ENCODE measurements around the gene ELMO1. TPM values are rescaled to one million over a fixed set of nuclear protein-coding genes. Genes with fewer than 3 reads are reported as not detected.

The ELMO1 gene
- 64.9 and 67.0 TPM in 2 replicates for polyA plus RNA-seq (2013)

GRCh38 chr7:37448636-37449361, at the start of gene ELMO1:
TSS of gene ELMO1 (minus strand) at chr7:37448864. CDS start at chr7:37342690, 106,174 bp downstream.
- peak within 1 kb of the TSS; percentile 86 for H3K4me3 ChIP-seq (ENCODE audit: low read depth, low read length)
- peak within 1 kb of the TSS; percentile 52 for H4K12ac ChIP-seq (ENCODE audit: low read depth, low read length)
- no CpG with 5 or more reads among the region's 56 CpGs for WGBS (ENCODE audit: extremely low coverage, insufficient coverage, insufficient read length)
- H2AFZ ChIP-seq (ENCODE audit: insufficient read depth, low read length, poor library complexity) = peak within 1 kb of the TSS; percentile 78
- H3K14ac ChIP-seq (ENCODE audit: low read length) = peak within 1 kb of the TSS; percentile 96
- H3K4me2 ChIP-seq (ENCODE audit: low read length) = peak within 1 kb of the TSS; percentile 93
- peak within 1 kb of the TSS; percentile 93 for H4K91ac ChIP-seq (ENCODE audit: low read depth, low read length)
- H3K79me1 ChIP-seq (ENCODE audit: low read length) = peaks cover 21% of the 10 kb centered on the region
- H2BK5ac ChIP-seq (ENCODE audit: low read depth, low read length, poor library complexity) = peak within 1 kb of the TSS; percentile 85
- no peaks in the 10 kb centered on the region for H3K36me3 ChIP-seq (ENCODE audit: control insufficient read depth in 1 of 2, insufficient read depth in 2 of 2, low read length in 2 of 2)
- H2BK120ac ChIP-seq (ENCODE audit: insufficient read depth, low read length, poor library complexity) = peak within 1 kb of the TSS; percentile 98
- peak within 1 kb of the TSS; percentile 13 for H2AK5ac ChIP-seq (ENCODE audit: low read length)
- peak within 1 kb of the TSS; percentile 91 for H3K18ac ChIP-seq (ENCODE audit: low read length)
- H3K9ac ChIP-seq (ENCODE audit: low read length) = peak within 1 kb of the TSS; percentile 85
- H4K8ac ChIP-seq (ENCODE audit: low read depth, low read length) = peak within 1 kb of the TSS; percentile 95
- no peaks in the 10 kb centered on the region for H3K9me3 ChIP-seq (ENCODE audit: insufficient read depth, low read depth, low read length)
- no peaks in the 10 kb centered on the region for H3K27me3 ChIP-seq (ENCODE audit: insufficient read depth, low read length)
- H3K79me2 ChIP-seq (ENCODE audit: control insufficient read depth, insufficient read depth, low read length, poor library complexity) = peaks cover 11% of the 10 kb centered on the region
- no peak within 1 kb of the TSS for H3K23ac ChIP-seq (ENCODE audit: low read length)
- peaks cover 0 to 7% of the 10 kb centered on the region in 2 experiments for H3K4me1 ChIP-seq (ENCODE audit: control insufficient read depth in 1 of 2, insufficient read depth in 2 of 2, low read length in 2 of 2)
- peak; percentile 83 to 89 for DNase-seq
- H3K27ac ChIP-seq (ENCODE audit: low read depth, low read length) = peak within 1 kb of the TSS; percentile 95
- H3K4ac ChIP-seq (ENCODE audit: low read depth, low read length) = peak within 1 kb of the TSS; percentile 77
- peak within 1 kb of the TSS; percentile 90 for H2BK12ac ChIP-seq (ENCODE audit: low read length)

- H3K27me3 ChIP-seq (ENCODE audit: insufficient read depth, low read length) = no peaks in the 10 kb centered on the region
- H3K4me1 ChIP-seq (ENCODE audit: control insufficient read depth in 1 of 2, insufficient read depth in 2 of 2, low read length in 2 of 2) = peaks cover 3 to 9% of the 10 kb centered on the region in 2 experiments
- H2AK5ac ChIP-seq (ENCODE audit: low read length) = no peak overlapping the region
- no peak overlapping the region for H4K12ac ChIP-seq (ENCODE audit: low read depth, low read length)
- H2BK12ac ChIP-seq (ENCODE audit: low read length) = peak overlapping the region; percentile 55
- H3K9me3 ChIP-seq (ENCODE audit: insufficient read depth, low read depth, low read length) = peaks cover 1% of the 10 kb centered on the region
- H3K14ac ChIP-seq (ENCODE audit: low read length) = no peak overlapping the region
- H3K9ac ChIP-seq (ENCODE audit: low read length) = no peak overlapping the region
- H3K79me1 ChIP-seq (ENCODE audit: low read length) = peaks cover 4% of the 10 kb centered on the region
- H3K79me2 ChIP-seq (ENCODE audit: control insufficient read depth, insufficient read depth, low read length, poor library complexity) = no peaks in the 10 kb centered on the region
- no peak overlapping the region for H4K8ac ChIP-seq (ENCODE audit: low read depth, low read length)
- H2BK5ac ChIP-seq (ENCODE audit: low read depth, low read length, poor library complexity) = no peak overlapping the region
- no peak overlapping the region for H3K23ac ChIP-seq (ENCODE audit: low read length)
- H3K27ac ChIP-seq (ENCODE audit: low read depth, low read length) = no peak overlapping the region
- H3K36me3 ChIP-seq (ENCODE audit: control insufficient read depth in 1 of 2, insufficient read depth in 2 of 2, low read length in 2 of 2) = no peaks in the 10 kb centered on the region
- H4K91ac ChIP-seq (ENCODE audit: low read depth, low read length) = no peak overlapping the region
- H3K4me3 ChIP-seq (ENCODE audit: low read depth, low read length) = no peak overlapping the region
- no peak overlapping the region for H2AFZ ChIP-seq (ENCODE audit: insufficient read depth, low read length, poor library complexity)
- no peak overlapping the region for H3K4ac ChIP-seq (ENCODE audit: low read depth, low read length)
- no peak overlapping the region for H2BK120ac ChIP-seq (ENCODE audit: insufficient read depth, low read length, poor library complexity)
- no peak for DNase-seq
- no peak overlapping the region for H3K4me2 ChIP-seq (ENCODE audit: low read length)
- no peak overlapping the region for H3K18ac ChIP-seq (ENCODE audit: low read length)
- WGBS (ENCODE audit: extremely low coverage, insufficient coverage, insufficient read length) = no CpG with 5 or more reads among the region's 6 CpGs
Observed at GRCh38 chr7:37497576-37497975, 48.9 kb upstream of the ELMO1 start.

GRCh38 chr7:37495574-37496184, 47.0 kb upstream of the ELMO1 start:
- peak overlapping the region; percentile 15 for H4K12ac ChIP-seq (ENCODE audit: low read depth, low read length)
- peaks cover 11% of the 10 kb centered on the region for H3K79me1 ChIP-seq (ENCODE audit: low read length)
- H2AFZ ChIP-seq (ENCODE audit: insufficient read depth, low read length, poor library complexity) = no peak overlapping the region
- no peak overlapping the region for H2AK5ac ChIP-seq (ENCODE audit: low read length)
- H3K27ac ChIP-seq (ENCODE audit: low read depth, low read length) = peak overlapping the region; percentile 31
- H2BK5ac ChIP-seq (ENCODE audit: low read depth, low read length, poor library complexity) = peak overlapping the region; percentile 37
- no peak overlapping the region for H3K9ac ChIP-seq (ENCODE audit: low read length)
- H4K8ac ChIP-seq (ENCODE audit: low read depth, low read length) = no peak overlapping the region
- no peak overlapping the region for H3K4me3 ChIP-seq (ENCODE audit: low read depth, low read length)
- peak overlapping the region; percentile 60 for H4K91ac ChIP-seq (ENCODE audit: low read depth, low read length)
- H3K36me3 ChIP-seq (ENCODE audit: control insufficient read depth in 1 of 2, insufficient read depth in 2 of 2, low read length in 2 of 2) = no peaks in the 10 kb centered on the region
- H3K14ac ChIP-seq (ENCODE audit: low read length) = no peak overlapping the region
- no CpG with 5 or more reads among the region's 4 CpGs for WGBS (ENCODE audit: extremely low coverage, insufficient coverage, insufficient read length)
- H3K9me3 ChIP-seq (ENCODE audit: insufficient read depth, low read depth, low read length) = peaks cover 4% of the 10 kb centered on the region
- H3K27me3 ChIP-seq (ENCODE audit: insufficient read depth, low read length) = no peaks in the 10 kb centered on the region
- no peak overlapping the region for H3K4me2 ChIP-seq (ENCODE audit: low read length)
- peaks cover 3 to 9% of the 10 kb centered on the region in 2 experiments for H3K4me1 ChIP-seq (ENCODE audit: control insufficient read depth in 1 of 2, insufficient read depth in 2 of 2, low read length in 2 of 2)
- H3K23ac ChIP-seq (ENCODE audit: low read length) = no peak overlapping the region
- H3K18ac ChIP-seq (ENCODE audit: low read length) = no peak overlapping the region
- peak; percentile 22 to 87 for DNase-seq
- no peak overlapping the region for H3K4ac ChIP-seq (ENCODE audit: low read depth, low read length)
- no peaks in the 10 kb centered on the region for H3K79me2 ChIP-seq (ENCODE audit: control insufficient read depth, insufficient read depth, low read length, poor library complexity)
- peak overlapping the region; percentile 35 for H2BK12ac ChIP-seq (ENCODE audit: low read length)
- no peak overlapping the region for H2BK120ac ChIP-seq (ENCODE audit: insufficient read depth, low read length, poor library complexity)

GRCh38 chr7:37494926-37495325, 46.3 kb upstream of the ELMO1 start:
- no peak overlapping the region for H2BK12ac ChIP-seq (ENCODE audit: low read length)
- WGBS (ENCODE audit: extremely low coverage, insufficient coverage, insufficient read length) = no CpG with 5 or more reads among the region's 2 CpGs
- H3K79me2 ChIP-seq (ENCODE audit: control insufficient read depth, insufficient read depth, low read length, poor library complexity) = no peaks in the 10 kb centered on the region
- no peak overlapping the region for H4K91ac ChIP-seq (ENCODE audit: low read depth, low read length)
- H3K18ac ChIP-seq (ENCODE audit: low read length) = no peak overlapping the region
- no peak overlapping the region for H2BK5ac ChIP-seq (ENCODE audit: low read depth, low read length, poor library complexity)
- H3K4ac ChIP-seq (ENCODE audit: low read depth, low read length) = no peak overlapping the region
- H2AFZ ChIP-seq (ENCODE audit: insufficient read depth, low read length, poor library complexity) = no peak overlapping the region
- no peak overlapping the region for H3K4me2 ChIP-seq (ENCODE audit: low read length)
- H3K9me3 ChIP-seq (ENCODE audit: insufficient read depth, low read depth, low read length) = peaks cover 4% of the 10 kb centered on the region
- peaks cover 3 to 9% of the 10 kb centered on the region in 2 experiments for H3K4me1 ChIP-seq (ENCODE audit: control insufficient read depth in 1 of 2, insufficient read depth in 2 of 2, low read length in 2 of 2)
- H2AK5ac ChIP-seq (ENCODE audit: low read length) = no peak overlapping the region
- H3K36me3 ChIP-seq (ENCODE audit: control insufficient read depth in 1 of 2, insufficient read depth in 2 of 2, low read length in 2 of 2) = no peaks in the 10 kb centered on the region
- peak overlapping the region; percentile 6 for H2BK120ac ChIP-seq (ENCODE audit: insufficient read depth, low read length, poor library complexity)
- no peak overlapping the region for H3K14ac ChIP-seq (ENCODE audit: low read length)
- no peak overlapping the region for H4K8ac ChIP-seq (ENCODE audit: low read depth, low read length)
- no peak overlapping the region for H3K4me3 ChIP-seq (ENCODE audit: low read depth, low read length)
- no peak overlapping the region for H3K27ac ChIP-seq (ENCODE audit: low read depth, low read length)
- no peak overlapping the region for H3K23ac ChIP-seq (ENCODE audit: low read length)
- peak; percentile 80 to 89 for DNase-seq
- H4K12ac ChIP-seq (ENCODE audit: low read depth, low read length) = no peak overlapping the region
- H3K9ac ChIP-seq (ENCODE audit: low read length) = no peak overlapping the region
- H3K79me1 ChIP-seq (ENCODE audit: low read length) = peaks cover 11% of the 10 kb centered on the region
- no peaks in the 10 kb centered on the region for H3K27me3 ChIP-seq (ENCODE audit: insufficient read depth, low read length)

Measured in trophoblast cell (in vitro differentiated cells and primary cell).